ENCODE data around the gene HMGCL.

DNA sequence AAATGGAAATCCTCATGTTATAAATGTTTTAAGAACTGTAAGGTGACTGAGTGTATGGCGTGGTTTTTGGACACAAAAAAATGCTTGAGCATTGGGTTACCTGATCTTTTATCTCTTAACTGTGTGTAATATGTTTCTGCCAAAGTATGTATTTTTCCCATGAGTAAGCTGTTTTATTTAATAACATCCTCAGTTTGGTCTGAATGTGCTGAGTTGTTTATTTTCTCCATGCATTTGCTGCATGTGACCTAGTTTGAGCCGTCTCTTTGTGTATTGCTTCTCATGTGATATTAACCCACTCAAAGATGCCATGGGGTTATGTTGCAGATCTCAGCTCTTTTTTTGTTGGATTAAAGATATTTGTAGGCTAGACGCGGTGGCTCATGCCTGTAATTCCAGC is 40.4 kb downstream of the HMGCL start:
- TF ChIP-seq POLR2A (IDR thresholded peaks at IDR 0.05; ENCODE audit: low read depth, low read length) (no peak), POLR2AphosphoS5 (IDR thresholded peaks at IDR 0.05; ENCODE audit: low read depth, low read length) (no peak), TAF1 (IDR thresholded peaks at IDR 0.05; ENCODE audit: borderline replicate concordance, low read depth, low read length) (no peak)

Measured in GM12892 (cell line).